Measurements from ENCODE around the gene THOC6. TPM values are rescaled to one million over a fixed set of nuclear protein-coding genes. Genes with fewer than 3 reads are reported as not detected.

The THOC6 gene
- total and polyA plus RNA-seq, 2 donors (not counting 3 experiments of a cell fraction or from before 2014, with no cell fraction given): 23.9 to 39.3 TPM

DNA sequence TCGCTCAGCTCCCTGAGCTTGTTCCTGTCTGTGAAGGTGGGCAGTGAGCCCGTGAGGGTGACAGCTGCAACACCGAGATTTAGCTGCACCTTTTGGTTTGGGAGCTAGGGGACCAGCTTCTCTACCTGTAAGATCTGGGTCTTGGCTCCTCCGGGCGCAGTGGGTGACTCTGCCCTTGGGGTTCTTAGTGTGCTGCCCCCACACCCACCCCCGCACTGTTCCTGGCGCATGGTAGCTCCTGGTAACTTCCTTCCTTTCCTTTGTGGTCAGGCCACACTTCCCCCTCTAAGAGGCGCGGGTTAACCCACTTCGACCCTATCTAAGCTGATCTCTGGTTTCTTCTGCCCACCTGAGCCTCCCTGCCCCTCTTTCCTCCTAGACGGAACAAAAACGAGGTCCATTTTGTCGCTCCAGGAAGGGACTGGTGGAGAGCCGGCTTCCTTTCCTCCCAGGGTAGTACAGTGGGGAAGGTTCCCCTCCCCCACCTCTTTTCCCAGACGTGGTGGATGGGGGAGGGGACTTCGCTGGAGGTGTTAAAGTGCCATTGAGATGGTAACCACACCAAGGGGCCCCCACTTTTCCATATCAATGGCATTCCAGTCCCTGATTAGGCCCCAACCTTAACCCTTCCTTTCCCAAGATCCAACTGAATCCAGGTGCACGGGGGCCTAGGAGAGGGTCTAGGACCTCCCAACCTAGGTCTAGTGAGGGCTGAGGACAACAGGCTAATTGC lies 15.7 kb upstream of the THOC6 start:
- peaks cover 16% of the 10 kb centered on the region for H3K4me1 ChIP-seq (ENCODE audit: control insufficient read depth, extremely low read depth, insufficient read depth, low read length)
- H2AFZ ChIP-seq (ENCODE audit: low read depth, low read length): peak overlapping the region; percentile 77
- no peak for FAIRE-seq
- H3K9me3 ChIP-seq (replicated peaks; ENCODE audit: control insufficient read depth, insufficient read depth, low read length): no peaks in the 10 kb centered on the region
- H3K9me1 ChIP-seq (replicated peaks; ENCODE audit: control insufficient read depth, extremely low read depth, insufficient read depth, low read length): no peaks in the 10 kb centered on the region
- no TSS peak for BruUV-seq (replicated peaks)
- DNase-seq (ENCODE audit: low read depth, low spot score): no peak
- TF ChIP-seq, protein P1, sequence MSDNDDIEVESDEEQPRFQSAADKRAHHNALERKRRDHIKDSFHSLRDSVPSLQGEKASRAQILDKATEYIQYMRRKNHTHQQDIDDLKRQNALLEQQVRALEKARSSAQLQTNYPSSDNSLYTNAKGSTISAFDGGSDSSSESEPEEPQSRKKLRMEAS (IDR thresholded peaks at IDR 0.05; ENCODE audit: insufficient read depth, insufficient read length): no peak
- TF ChIP-seq GATA2 (IDR thresholded peaks at IDR 0.05; ENCODE audit: insufficient read depth, insufficient read length, low read depth, low read length): peak; percentile 22
- H3K4me3 ChIP-seq (replicated peaks in 1 of 3; ENCODE audit: insufficient read depth in 1 of 3, low read depth in 1 of 3, low read length in 3 of 3): no peak overlapping the region
- H3K27me3 ChIP-seq (ENCODE audit: control insufficient read depth in 2 of 2, insufficient read depth in 2 of 2, low read length in 2 of 2): peaks cover 14 to 15% of the 10 kb centered on the region in 2 experiments
- intact Hi-C loops (cut with micrococcal nuclease) (no loop called here), dilution Hi-C loops (cut with MboI; ENCODE audit: extremely low pct_ligation_motif_present, low sequenced_read_pairs) (no loop called here)
- POLR2A ChIA-PET: interaction anchor here (1.8 kb wide), 1 partner anchor 12 kb away, joined by 11 read pairs; the partner anchor contains the start of gene TNFRSF12A
- no peaks in the 10 kb centered on the region for H3K36me3 ChIP-seq (ENCODE audit: control insufficient read depth in 2 of 2, extremely low read depth in 1 of 2, insufficient read depth in 2 of 2, low read length in 2 of 2)
- H3K79me2 ChIP-seq (ENCODE audit: control insufficient read depth, insufficient read depth, low read length): no peaks in the 10 kb centered on the region
- H3K4me2 ChIP-seq (ENCODE audit: insufficient read depth, low read length): peak overlapping the region; percentile 50
- no peaks in the 10 kb centered on the region for H4K20me1 ChIP-seq (replicated peaks; ENCODE audit: control insufficient read depth, extremely low read depth, insufficient read depth, low read length)
- H3K9ac ChIP-seq (replicated peaks; ENCODE audit: extremely low read depth, insufficient read depth, low read length): no peak overlapping the region
- H3K27ac ChIP-seq (ENCODE audit: insufficient read depth, low read depth, low read length): no peak overlapping the region
- CTCF ChIA-PET: interaction anchor here (1.7 to 1.8 kb wide), 3 partner anchors 12 to 24 kb away, joined by 6 to 10 read pairs (median 8); partner anchors contain the start of gene TNFRSF12A

DNA sequence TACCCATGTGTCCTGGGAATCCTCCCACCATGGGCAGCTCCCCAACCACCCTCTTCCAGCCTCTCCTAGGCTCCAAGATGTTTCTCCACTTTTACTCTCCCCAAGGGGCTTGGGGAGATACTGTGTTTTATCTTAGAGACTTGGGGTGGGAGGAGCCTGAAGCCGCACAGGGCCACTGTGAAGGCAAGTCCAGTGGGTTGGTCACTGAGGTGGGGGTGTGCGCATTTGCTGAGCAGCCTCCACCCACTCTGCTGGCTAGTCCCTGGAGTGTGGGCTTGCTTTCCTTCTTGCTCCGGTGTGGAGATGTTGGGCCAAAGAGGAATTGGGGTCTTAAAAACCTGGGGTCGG lies 15.2 kb upstream of the THOC6 start:
- dilution Hi-C loops (cut with MboI; ENCODE audit: extremely low pct_ligation_motif_present, low sequenced_read_pairs): no loop called here
- Histone ChIP-seq H3K9me3 (replicated peaks; ENCODE audit: control insufficient read depth, insufficient read depth, low read length) (no peaks in the 10 kb centered on the region), H3K4me1 (ENCODE audit: control insufficient read depth, extremely low read depth, insufficient read depth, low read length) (peaks cover 16% of the 10 kb centered on the region), H3K9ac (replicated peaks; ENCODE audit: extremely low read depth, insufficient read depth, low read length) (no peak overlapping the region), H3K4me3 (replicated peaks in 1 of 3; ENCODE audit: insufficient read depth in 1 of 3, low read depth in 1 of 3, low read length in 3 of 3) (no peak overlapping the region), H2AFZ (ENCODE audit: low read depth, low read length) (no peak overlapping the region), H3K79me2 (ENCODE audit: control insufficient read depth, insufficient read depth, low read length) (no peaks in the 10 kb centered on the region), H3K36me3 (ENCODE audit: control insufficient read depth in 2 of 2, extremely low read depth in 1 of 2, insufficient read depth in 2 of 2, low read length in 2 of 2) (no peaks in the 10 kb centered on the region), H3K27ac (ENCODE audit: insufficient read depth, low read depth, low read length) (no peak overlapping the region), H4K20me1 (replicated peaks; ENCODE audit: control insufficient read depth, extremely low read depth, insufficient read depth, low read length) (no peaks in the 10 kb centered on the region), H3K9me1 (replicated peaks; ENCODE audit: control insufficient read depth, extremely low read depth, insufficient read depth, low read length) (no peaks in the 10 kb centered on the region), H3K27me3 (ENCODE audit: control insufficient read depth in 2 of 2, insufficient read depth in 2 of 2, low read length in 2 of 2) (peaks cover 19 to 20% of the 10 kb centered on the region in 2 experiments), H3K4me2 (ENCODE audit: insufficient read depth, low read length) (no peak overlapping the region)
- BruUV-seq (replicated peaks): no TSS peak
- ChIA-PET POLR2A (interaction anchor here (1.8 kb wide), 1 partner anchor 12 kb away, joined by 11 read pairs; the partner anchor contains the start of gene TNFRSF12A), CTCF (interaction anchor here (1.7 to 1.8 kb wide), 3 partner anchors 11 to 23 kb away, joined by 6 to 10 read pairs (median 8); partner anchors contain the start of gene TNFRSF12A)
- TF ChIP-seq EZH2 (IDR thresholded peaks at IDR 0.05; ENCODE audit: borderline replicate concordance, low read depth, low read length, severe bottlenecking) (no peak), POLR2A (IDR thresholded peaks at IDR 0.05; ENCODE audit: low read depth, low read length) (no peak), GATA2 (IDR thresholded peaks at IDR 0.05; ENCODE audit: insufficient read depth, insufficient read length, low read depth, low read length) (no peak), POLR2AphosphoS5 (IDR thresholded peaks at IDR 0.05; ENCODE audit: insufficient read depth, low read depth, low read length) (no peak), MYC (IDR thresholded peaks at IDR 0.05; ENCODE audit: low read depth, low read length) (no peak), FOS (IDR thresholded peaks at IDR 0.05; ENCODE audit: borderline replicate concordance, insufficient read depth, low read length) (no peak)
- intact Hi-C loops (cut with micrococcal nuclease): no loop called here
- FAIRE-seq: no peak
- no peak for DNase-seq (ENCODE audit: low read depth, low spot score)

All from endothelial cell of umbilical vein (primary cell).